ENCODE data around the gene PITX1.

PITX1 gene

GRCh38 chr5:135063056-135063445 lies 29.0 kb upstream of the PITX1 start:
- FAIRE-seq = no peak
- no peak for DNase-seq (ENCODE audit: extremely low spot score, insufficient read length, low read depth)

GRCh38 chr5:135062216-135063055 lies 28.4 kb upstream of the PITX1 start:
- FAIRE-seq = no peak
- DNase-seq (ENCODE audit: extremely low spot score, insufficient read length, low read depth) = no peak

GRCh38 chr5:135061001-135061400 lies 27.0 kb upstream of the PITX1 start:
- no peak for DNase-seq (ENCODE audit: extremely low spot score, insufficient read length, low read depth)
- no peak for FAIRE-seq

GRCh38 chr5:135060021-135060420 lies 26.0 kb upstream of the PITX1 start:
- FAIRE-seq = no peak
- no peak for DNase-seq (ENCODE audit: extremely low spot score, insufficient read length, low read depth)

- DNase-seq (ENCODE audit: extremely low spot score, insufficient read length, low read depth) = no peak
- no peak for FAIRE-seq
These were observed 25.2 kb upstream of the PITX1 start for GRCh38 chr5:135059000-135059923.

GRCh38 chr5:135058331-135058732 lies 24.3 kb upstream of the PITX1 start:
- DNase-seq (ENCODE audit: extremely low spot score, insufficient read length, low read depth) (no peak), FAIRE-seq (no peak)

- DNase-seq (ENCODE audit: extremely low spot score, insufficient read length, low read depth) (no peak), FAIRE-seq (no peak)
These were observed 23.2 kb upstream of the PITX1 start for GRCh38 chr5:135057233-135057632.

- FAIRE-seq = no peak
These were observed 22.4 kb upstream of the PITX1 start for GRCh38 chr5:135056316-135057030.

GRCh38 chr5:135055396-135055795 lies 21.4 kb upstream of the PITX1 start:
- no peak for FAIRE-seq
- no peak for DNase-seq (ENCODE audit: extremely low spot score, insufficient read length, low read depth)

More at GRCh38 chr5:135056316-135057030, 22.4 kb upstream of the PITX1 start:
- no peak for DNase-seq (ENCODE audit: extremely low spot score, insufficient read length, low read depth)

GRCh38 chr5:135054546-135054945 lies 20.5 kb upstream of the PITX1 start:
- FAIRE-seq (no peak), DNase-seq (ENCODE audit: extremely low spot score, insufficient read length, low read depth) (no peak)

GRCh38 chr5:135053989-135054388 lies 20.0 kb upstream of the PITX1 start:
- no peak for FAIRE-seq
- DNase-seq (ENCODE audit: extremely low spot score, insufficient read length, low read depth) = no peak

GRCh38 chr5:135053278-135053677 lies 19.2 kb upstream of the PITX1 start:
- DNase-seq (ENCODE audit: extremely low spot score, insufficient read length, low read depth) (peak; percentile 44), FAIRE-seq (peak; percentile 89)

GRCh38 chr5:135052511-135053145 lies 18.6 kb upstream of the PITX1 start:
- no peak for FAIRE-seq
- no peak for DNase-seq (ENCODE audit: extremely low spot score, insufficient read length, low read depth)

- no peak for DNase-seq (ENCODE audit: extremely low spot score, insufficient read length, low read depth)
- FAIRE-seq = no peak
These were observed 17.8 kb upstream of the PITX1 start for GRCh38 chr5:135051872-135052271.

GRCh38 chr5:135051399-135051798 lies 17.4 kb upstream of the PITX1 start:
- FAIRE-seq (no peak), DNase-seq (ENCODE audit: extremely low spot score, insufficient read length, low read depth) (no peak)

- DNase-seq (ENCODE audit: extremely low spot score, insufficient read length, low read depth) = no peak
- no peak for FAIRE-seq
These were observed 16.3 kb upstream of the PITX1 start for GRCh38 chr5:135050244-135050767.

- no peak for DNase-seq (ENCODE audit: extremely low spot score, insufficient read length, low read depth)
- FAIRE-seq = no peak
These were observed 14.9 kb upstream of the PITX1 start for GRCh38 chr5:135048930-135049329.

- DNase-seq (ENCODE audit: extremely low spot score, insufficient read length, low read depth) (no peak), FAIRE-seq (no peak)
These were observed 14.3 kb upstream of the PITX1 start for GRCh38 chr5:135048286-135048685.

- DNase-seq (ENCODE audit: extremely low spot score, insufficient read length, low read depth) = no peak
- no peak for FAIRE-seq
These were observed 13.3 kb upstream of the PITX1 start for GRCh38 chr5:135047347-135047695.

Data from GM18507 (cell line).